RWPE2 (cell line): Measurements from ENCODE around the gene ABCG5.
A peak's percentile ranks its signal among the peaks of the same experiment; 100 is the strongest.

Source experiments
- ATAC-seq: fragments of 200-7000 bp; cut with Tn5 transposase; 3 replicates; pipeline ENCODE4 v1.9.1; 2021; ENCODE audit warnings: low read depth
- DNase-seq: peaks from one replicate; pipeline ENCODE4 v3.0.0-alpha.2; 2020; ENCODE audit warnings: low spot score
- H3K27ac ChIP-seq: fragments of 450-650 bp; 2 replicates; pipeline ENCODE4 v1.5.1; 2017; ENCODE audit warnings: mild to moderate bottlenecking; ENCODE audit not compliant: poor library complexity, severe bottlenecking
- H3K27me3 ChIP-seq: fragments of 250-450 bp; sonication (Bioruptor Pico); 2 replicates; pipeline ENCODE4 v1.5.1; 2021; ENCODE audit warnings: mild to moderate bottlenecking, moderate library complexity; ENCODE audit not compliant: insufficient read depth, poor library complexity, severe bottlenecking
- H3K36me3 ChIP-seq: fragments of 250-450 bp; sonication (Bioruptor Pico); 2 replicates; pipeline ENCODE4 v1.5.1; 2020; ENCODE audit warnings: low read depth, mild to moderate bottlenecking, moderate library complexity
- H3K4me1 ChIP-seq: fragments of 250-450 bp; sonication (Bioruptor Pico); 2 replicates; pipeline ENCODE4 v1.5.1; 2021; ENCODE audit warnings: mild to moderate bottlenecking, moderate library complexity; ENCODE audit not compliant: insufficient read depth, poor library complexity, severe bottlenecking
- H3K4me3 ChIP-seq: fragments of 250-450 bp; sonication (Bioruptor Pico); 2 replicates; pipeline ENCODE4 v1.5.1; 2021; ENCODE audit warnings: mild to moderate bottlenecking, moderate library complexity; ENCODE audit not compliant: severe bottlenecking
- H3K9me3 ChIP-seq: fragments of 250-450 bp; sonication (Bioruptor Pico); 2 replicates; pipeline ENCODE4 v1.5.1; 2021; ENCODE audit warnings: mild to moderate bottlenecking, moderate library complexity; ENCODE audit not compliant: severe bottlenecking
- CTCF ChIP-seq: fragments of 450-650 bp; IDR thresholded peaks from one replicate; pipeline ENCODE4 v1.5.1; 2017; ENCODE audit warnings: mild to moderate bottlenecking, moderate library complexity; ENCODE audit not compliant: poor library complexity, severe bottlenecking

Gene ABCG5

GRCh38 chr2:43852196-43852730 lies 13.6 kb upstream of the ABCG5 start:
- Histone ChIP-seq H3K27me3 (peaks cover 2% of the 10 kb centered on the region), H3K4me1 (no peaks in the 10 kb centered on the region), H3K36me3 (no peaks in the 10 kb centered on the region), H3K4me3 (no peak overlapping the region), H3K27ac (no peak overlapping the region), H3K9me3 (no peaks in the 10 kb centered on the region)
- TF ChIP-seq CTCF, result no peak
- ATAC-seq, result no peak
- DNase-seq, result no peak

GRCh38 chr2:43851011-43851980 lies 12.7 kb upstream of the ABCG5 start:
- Histone ChIP-seq H3K27me3 (no peaks in the 10 kb centered on the region), H3K36me3 (no peaks in the 10 kb centered on the region), H3K4me3 (no peak overlapping the region), H3K9me3 (no peaks in the 10 kb centered on the region), H3K4me1 (no peaks in the 10 kb centered on the region), H3K27ac (no peak overlapping the region)
- DNase-seq (no peak), ATAC-seq (no peak)
- TF ChIP-seq CTCF, result no peak

GRCh38 chr2:43848214-43848613 lies 9.6 kb upstream of the ABCG5 start:
- no peak for TF ChIP-seq CTCF
- ATAC-seq, result peak; percentile 73
- no peak overlapping the region for H3K4me3 ChIP-seq
- H3K27me3 ChIP-seq, result no peaks in the 10 kb centered on the region
- no peak for DNase-seq
- H3K36me3 ChIP-seq, result no peaks in the 10 kb centered on the region
- H3K27ac ChIP-seq, result no peak overlapping the region
- no peaks in the 10 kb centered on the region for H3K4me1 ChIP-seq
- no peaks in the 10 kb centered on the region for H3K9me3 ChIP-seq

GRCh38 chr2:43846140-43846793 lies 7.6 kb upstream of the ABCG5 start:
- H3K27me3 ChIP-seq, result no peaks in the 10 kb centered on the region
- no peak for TF ChIP-seq CTCF
- no peaks in the 10 kb centered on the region for H3K36me3 ChIP-seq
- no peaks in the 10 kb centered on the region for H3K9me3 ChIP-seq
- no peaks in the 10 kb centered on the region for H3K4me1 ChIP-seq
- H3K4me3 ChIP-seq, result no peak overlapping the region
- DNase-seq, result no peak
- ATAC-seq, result no peak
- H3K27ac ChIP-seq, result no peak overlapping the region
